Hepatocyte (in vitro differentiated cells): ENCODE results near the gene ARF3. TPM values are rescaled to one million over a fixed set of nuclear protein-coding genes. Genes with fewer than 3 reads are reported as not detected.

ENCODE experiments used
- DNase-seq: peaks from one replicate; pipeline ENCODE4 v3.0.0-alpha.2; 2016; ENCODE audit warnings: low spot score
- H2AFZ ChIP-seq: fragments of 200-600 bp; sonication (generic); 2 replicates; pipeline ENCODE4 v1.6.0; 2016; ENCODE audit warnings: antibody characterized with exemption, mild to moderate bottlenecking
- H3K27ac ChIP-seq: fragments of 200-600 bp; sonication (generic); 2 replicates; pipeline ENCODE4 v1.5.1; 2016; ENCODE audit warnings: mild to moderate bottlenecking
- H3K27me3 ChIP-seq: fragments of 200-600 bp; sonication (generic); 2 replicates; pipeline ENCODE4 v1.6.1; 2016
- H3K36me3 ChIP-seq: fragments of 200-600 bp; sonication (generic); replicated peaks from 2 replicates; pipeline ENCODE4 v1.5.1; 2016; ENCODE audit warnings: low read depth; ENCODE audit not compliant: insufficient read depth
- H3K4me1 ChIP-seq: fragments of 200-600 bp; sonication (generic); 2 replicates; pipeline ENCODE4 v1.5.1; 2016; ENCODE audit warnings: mild to moderate bottlenecking, moderate library complexity; ENCODE audit not compliant: insufficient read depth
- H3K4me2 ChIP-seq: fragments of 200-600 bp; sonication (generic); 2 replicates; pipeline ENCODE4 v1.6.0; 2016
- H3K4me3 ChIP-seq: fragments of 200-600 bp; sonication (generic); 2 replicates; pipeline ENCODE4 v1.5.1; 2016; ENCODE audit warnings: mild to moderate bottlenecking
- H3K79me2 ChIP-seq: fragments of 200-600 bp; sonication (generic); 2 replicates; pipeline ENCODE4 v1.6.0; 2017; ENCODE audit warnings: mild to moderate bottlenecking
- H3K9me2 ChIP-seq: fragments of 200-600 bp; sonication (generic); replicated peaks from 2 replicates; pipeline ENCODE4 v1.6.0; 2017; ENCODE audit warnings: mild to moderate bottlenecking; ENCODE audit not compliant: insufficient read depth
- H3K9me3 ChIP-seq: fragments of 200-600 bp; sonication (generic); 2 replicates; pipeline ENCODE4 v1.5.1; 2016; ENCODE audit warnings: low read depth, mild to moderate bottlenecking
- H4K20me1 ChIP-seq: fragments of 200-600 bp; sonication (generic); 2 replicates; pipeline ENCODE4 v1.6.0; 2016; ENCODE audit warnings: mild to moderate bottlenecking; ENCODE audit not compliant: insufficient read depth, poor library complexity, severe bottlenecking
- CTCF ChIP-seq: fragments of 200-600 bp; sonication (generic); IDR thresholded peaks from 2 replicates; pipeline ENCODE4 v1.5.1; 2016; ENCODE audit warnings: antibody characterized with exemption, mild to moderate bottlenecking; ENCODE audit not compliant: poor library complexity
- EZH2 ChIP-seq: fragments of 200-600 bp; sonication (generic); IDR thresholded peaks from 2 replicates; pipeline ENCODE4 v1.6.1; 2016; ENCODE audit warnings: antibody characterized with exemption, mild to moderate bottlenecking, borderline replicate concordance
- EZH2phosphoT487 ChIP-seq: fragments of 200-600 bp; sonication (generic); IDR thresholded peaks from one replicate; pipeline ENCODE4 v1.6.1; 2018; ENCODE audit warnings: antibody characterized with exemption, mild to moderate bottlenecking, low read depth, moderate library complexity; ENCODE audit not compliant: unreplicated experiment, severe bottlenecking
- WGBS: methylation state at CpG from one replicate; pipeline ENCODE4 v1.1.6; 2016; ENCODE audit warnings: low lambda C conversion rate; ENCODE audit errors: missing lambda C conversion rate; 5-methylcytosine and 5-hydroxymethylcytosine counted together
- polyA plus RNA-seq: library from polyadenylated mRNA; unstranded; fragments of >200 nt; fragmentation: Nextera tagmentation; extraction: Ambion mirVana; gene quantifications from 2 replicates; pipeline ENCODE4 v1.2.1, GENCODE V29; 2016
- total RNA-seq: library from RNA; depleted of rRNA; stranded (reverse); fragments of >200 nt; gene quantifications from 2 replicates; pipeline ENCODE4 v1.2.3, GENCODE V29; 2014

ARF3 gene
- total and polyA plus RNA-seq, 2 experiments from 2014 or later = 57.6 to 71.3 TPM

GRCh38 chr12:48954841-48955501, 2.3 kb downstream of the ARF3 start:
- Histone ChIP-seq H3K27me3 (no peaks in the 10 kb centered on the region), H3K4me3 (no peak overlapping the region), H3K27ac (no peak overlapping the region), H3K9me3 (no peaks in the 10 kb centered on the region), H3K36me3 (no peaks in the 10 kb centered on the region), H3K4me2 (peak overlapping the region; percentile 78), H3K79me2 (peaks cover 62% of the 10 kb centered on the region), H3K4me1 (peaks cover 16% of the 10 kb centered on the region), H4K20me1 (peaks cover 46% of the 10 kb centered on the region), H2AFZ (no peak overlapping the region), H3K9me2 (no peaks in the 10 kb centered on the region)
- no peak for TF ChIP-seq CTCF
- TF ChIP-seq EZH2phosphoT487 = no peak
- TF ChIP-seq EZH2 = no peak
- 95% methylated on average over 3 of the region's 3 CpGs for WGBS
- DNase-seq = no peak

GRCh38 chr12:48954061-48954460, 3.2 kb downstream of the ARF3 start:
- Histone ChIP-seq H3K27ac (no peak overlapping the region), H3K79me2 (peaks cover 70% of the 10 kb centered on the region), H3K36me3 (no peaks in the 10 kb centered on the region), H3K4me3 (no peak overlapping the region), H3K27me3 (no peaks in the 10 kb centered on the region), H3K4me2 (no peak overlapping the region), H3K9me3 (no peaks in the 10 kb centered on the region), H2AFZ (no peak overlapping the region), H3K4me1 (peaks cover 16% of the 10 kb centered on the region), H4K20me1 (peaks cover 54% of the 10 kb centered on the region), H3K9me2 (no peaks in the 10 kb centered on the region)
- TF ChIP-seq CTCF (no peak), EZH2phosphoT487 (no peak), EZH2 (no peak)
- no peak for DNase-seq
- 98% methylated on average over 3 of the region's 3 CpGs for WGBS

GRCh38 chr12:48952691-48953090, 4.6 kb downstream of the ARF3 start:
- no peak overlapping the region for H3K27ac ChIP-seq
- H3K9me3 ChIP-seq = no peaks in the 10 kb centered on the region
- DNase-seq = no peak
- H3K9me2 ChIP-seq = no peaks in the 10 kb centered on the region
- no peak overlapping the region for H3K4me2 ChIP-seq
- WGBS = 92% methylated on average over 4 of the region's 4 CpGs
- H3K79me2 ChIP-seq = peaks cover 83% of the 10 kb centered on the region
- H2AFZ ChIP-seq = no peak overlapping the region
- peaks cover 9% of the 10 kb centered on the region for H3K4me1 ChIP-seq
- peaks cover 65% of the 10 kb centered on the region for H4K20me1 ChIP-seq
- TF ChIP-seq EZH2 (no peak), CTCF (no peak), EZH2phosphoT487 (no peak)
- H3K27me3 ChIP-seq = no peaks in the 10 kb centered on the region
- H3K4me3 ChIP-seq = no peak overlapping the region
- no peaks in the 10 kb centered on the region for H3K36me3 ChIP-seq
